Activated CD4-positive, alpha-beta T cell treated with anti-CD3 and anti-CD28 coated beads, Interleukin-2, amount 10 ng/mL, durations not matched to agents 7 days and 5 days (primary cell): Measurements from ENCODE around the gene NDUFB7. TPM values are rescaled to one million over a fixed set of nuclear protein-coding genes. Genes with fewer than 3 reads are reported as not detected.
"Not testable (repeated sequence)": the region's sequence is repeated elsewhere in the genome, so short reads cannot be mapped to it uniquely, and the experiment has no call there.

Source experiments
- CTCF ChIA-PET: fragments of 350-600 bp; sonication (Branson Sonifier 250); formaldehyde crosslinking; loops from one replicate; lab custom pipeline; 2021; ENCODE audit warnings: antibody characterized with exemption; lab: Charles Lee
- POLR2A ChIA-PET: fragments of 350-600 bp; sonication (Branson Sonifier 250); formaldehyde crosslinking; loops from one replicate; lab custom pipeline; 2021; ENCODE audit warnings: antibody characterized with exemption; lab: Charles Lee
- DNase-seq: peaks from one replicate; pipeline ENCODE4 v3.0.0-alpha.2; 2020
- H3K27ac Mint-ChIP-seq: one replicate; pipeline ENCODE4 v1.8.0; 2021; ENCODE audit warnings: mild to moderate bottlenecking, moderate library complexity, mixed read lengths
- H3K27me3 Mint-ChIP-seq: one replicate; pipeline ENCODE4 v1.8.0; 2021; ENCODE audit warnings: mixed read lengths
- H3K36me3 Mint-ChIP-seq: one replicate; pipeline ENCODE4 v1.8.0; 2021; ENCODE audit warnings: low read depth, mixed read lengths
- H3K4me1 Mint-ChIP-seq: one replicate; pipeline ENCODE4 v1.8.0; 2021; ENCODE audit warnings: mixed read lengths
- H3K4me3 Mint-ChIP-seq: one replicate; pipeline ENCODE4 v1.8.0; 2021; ENCODE audit warnings: mild to moderate bottlenecking, moderate library complexity, mixed read lengths
- H3K9me3 Mint-ChIP-seq: one replicate; pipeline ENCODE4 v1.8.0; 2021; ENCODE audit warnings: mixed read lengths
- total RNA-seq, 2 experiments: library from RNA; stranded (reverse); gene quantifications; one replicate each; pipeline ENCODE4 v1.2.3, GENCODE V29; 2021

The NDUFB7 gene
- total RNA-seq, 2 experiments from 2014 or later, result 121 to 123 TPM

DNA sequence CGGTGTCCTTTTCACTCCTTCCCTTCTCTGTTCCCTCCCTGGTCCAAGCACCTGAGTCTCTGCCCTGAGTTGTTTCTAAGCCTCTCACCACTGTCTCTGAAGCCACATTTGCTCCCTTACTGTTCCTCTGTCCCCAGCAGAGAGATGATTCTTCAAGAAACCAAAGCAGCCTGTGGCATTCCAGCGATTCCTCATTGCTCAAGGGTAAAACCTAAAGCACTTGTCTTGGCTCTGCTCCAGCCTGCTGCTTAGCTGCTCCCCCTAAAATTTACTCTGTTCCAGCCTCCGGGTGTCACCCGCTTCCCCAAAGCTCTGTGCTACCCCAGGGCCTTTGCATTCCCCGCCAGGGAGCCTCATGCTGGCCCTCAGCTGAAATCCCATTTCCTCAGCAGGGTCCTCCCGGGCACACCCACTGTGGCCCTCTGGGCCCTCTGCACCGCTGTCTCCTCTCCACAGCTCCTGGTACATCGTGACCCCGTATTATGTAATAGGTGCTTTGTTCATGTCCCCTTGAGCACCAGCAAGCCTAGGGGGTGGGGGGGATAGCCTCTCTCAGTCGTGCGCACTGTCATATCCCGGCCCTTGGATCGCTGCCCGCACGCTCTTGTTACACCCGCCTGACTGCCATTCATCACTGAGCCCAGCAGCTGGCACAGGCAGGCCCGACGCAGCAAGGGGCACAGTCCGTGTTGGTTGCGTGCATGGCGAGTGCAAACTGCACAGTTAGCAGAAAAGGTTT is 26.7 kb downstream of the NDUFB7 start:
- Mint-ChIP-seq H3K27ac (no peak overlapping the region), H3K9me3 (no peaks in the 10 kb centered on the region), H3K4me3 (no peak overlapping the region), H3K4me1 (peaks cover 23% of the 10 kb centered on the region), H3K27me3 (no peaks in the 10 kb centered on the region), H3K36me3 (peaks cover 17% of the 10 kb centered on the region)
- CTCF ChIA-PET, result interaction anchor here (0.6 to 1.6 kb wide), 4 partner anchors 11 to 48 kb away, joined by 3 to 5 read pairs (median 3); no protein-coding TSS in a partner anchor
- POLR2A ChIA-PET, result no interaction called here
- no peak for DNase-seq

- Mint-ChIP-seq H3K27me3 (no peaks in the 10 kb centered on the region), H3K27ac (no peak overlapping the region), H3K4me3 (no peak overlapping the region), H3K36me3 (peaks cover 17% of the 10 kb centered on the region), H3K9me3 (no peaks in the 10 kb centered on the region), H3K4me1 (peaks cover 25% of the 10 kb centered on the region)
- DNase-seq, result no peak
- CTCF ChIA-PET, result interaction anchor here (1.6 kb wide), 1 partner anchor 13 kb away, joined by 5 read pairs; no protein-coding TSS in a partner anchor
- POLR2A ChIA-PET, result no interaction called here
Measured at GRCh38 chr19:14544047-14544446, 27.8 kb downstream of the NDUFB7 start.

DNA sequence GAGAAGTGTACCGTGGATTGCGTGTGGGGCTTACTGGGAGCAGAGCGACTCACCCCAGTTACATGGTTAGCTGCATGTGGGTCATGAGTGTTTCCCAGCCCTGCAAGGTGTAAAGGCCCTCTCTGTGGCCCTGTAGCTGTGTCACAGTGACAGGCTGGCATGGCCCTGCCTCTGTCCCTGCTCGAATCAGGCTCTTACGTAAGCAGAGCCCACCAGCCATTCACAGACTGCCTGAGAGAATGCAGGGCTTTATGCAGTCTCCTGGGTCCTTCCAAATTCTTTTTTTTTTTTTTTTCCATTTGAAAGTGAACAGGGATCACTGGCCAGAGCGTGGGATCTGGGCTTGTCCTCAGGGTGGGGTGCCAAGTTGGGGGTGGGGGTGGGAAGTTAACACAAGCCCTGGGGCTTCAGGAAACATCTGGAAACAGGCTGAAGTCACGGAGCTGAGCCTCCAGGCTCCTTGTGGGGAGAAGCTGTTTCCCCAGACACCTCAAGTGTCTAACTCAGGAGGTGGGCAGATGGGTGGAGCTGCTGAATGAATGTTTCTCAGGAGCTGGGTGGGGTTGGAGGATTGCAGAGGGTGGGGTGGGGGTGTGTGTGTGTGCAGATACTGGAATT is 29.0 kb downstream of the NDUFB7 start:
- ChIA-PET POLR2A (no interaction called here), CTCF (interaction anchor here (1.2 kb wide), 2 partner anchors 11 to 30 kb away, joined by 3 to 5 read pairs; no protein-coding TSS in a partner anchor)
- H3K9me3 Mint-ChIP-seq, result no peaks in the 10 kb centered on the region
- H3K36me3 Mint-ChIP-seq, result peaks cover 8% of the 10 kb centered on the region
- no peak overlapping the region for H3K27ac Mint-ChIP-seq
- DNase-seq, result no peak
- H3K4me1 Mint-ChIP-seq, result peaks cover 23% of the 10 kb centered on the region
- H3K4me3 Mint-ChIP-seq, result no peak overlapping the region
- H3K27me3 Mint-ChIP-seq, result no peaks in the 10 kb centered on the region

DNA sequence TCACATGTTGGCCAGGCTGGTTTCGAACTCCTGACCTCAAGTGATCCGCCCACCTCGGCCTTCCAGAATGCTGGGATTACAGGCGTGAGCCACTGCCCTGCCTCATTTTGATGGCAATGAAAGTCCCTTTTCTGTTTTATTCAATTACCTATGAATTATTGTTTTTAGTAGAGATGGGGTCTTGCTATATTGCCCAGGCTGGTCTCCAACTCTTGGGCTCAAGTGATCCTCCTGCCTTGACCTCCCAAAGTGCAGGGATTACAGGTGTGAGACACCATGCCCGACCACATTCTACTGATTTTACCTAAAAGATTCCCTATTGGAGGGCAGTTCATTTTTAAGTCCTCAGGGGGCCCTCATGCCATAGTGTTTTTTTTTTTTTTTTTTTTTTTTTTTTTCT is 29.9 kb downstream of the NDUFB7 start:
- H3K27ac Mint-ChIP-seq, H3K27me3 Mint-ChIP-seq, H3K4me3 Mint-ChIP-seq, DNase-seq, POLR2A ChIA-PET, H3K9me3 Mint-ChIP-seq, H3K36me3 Mint-ChIP-seq: not testable (repeated sequence)
- H3K4me1 Mint-ChIP-seq, result peaks cover 25% of the 10 kb centered on the region
- CTCF ChIA-PET, result interaction anchor here (0.7 kb wide), 1 partner anchor 131 kb away, joined by 3 read pairs; no protein-coding TSS in a partner anchor

DNA sequence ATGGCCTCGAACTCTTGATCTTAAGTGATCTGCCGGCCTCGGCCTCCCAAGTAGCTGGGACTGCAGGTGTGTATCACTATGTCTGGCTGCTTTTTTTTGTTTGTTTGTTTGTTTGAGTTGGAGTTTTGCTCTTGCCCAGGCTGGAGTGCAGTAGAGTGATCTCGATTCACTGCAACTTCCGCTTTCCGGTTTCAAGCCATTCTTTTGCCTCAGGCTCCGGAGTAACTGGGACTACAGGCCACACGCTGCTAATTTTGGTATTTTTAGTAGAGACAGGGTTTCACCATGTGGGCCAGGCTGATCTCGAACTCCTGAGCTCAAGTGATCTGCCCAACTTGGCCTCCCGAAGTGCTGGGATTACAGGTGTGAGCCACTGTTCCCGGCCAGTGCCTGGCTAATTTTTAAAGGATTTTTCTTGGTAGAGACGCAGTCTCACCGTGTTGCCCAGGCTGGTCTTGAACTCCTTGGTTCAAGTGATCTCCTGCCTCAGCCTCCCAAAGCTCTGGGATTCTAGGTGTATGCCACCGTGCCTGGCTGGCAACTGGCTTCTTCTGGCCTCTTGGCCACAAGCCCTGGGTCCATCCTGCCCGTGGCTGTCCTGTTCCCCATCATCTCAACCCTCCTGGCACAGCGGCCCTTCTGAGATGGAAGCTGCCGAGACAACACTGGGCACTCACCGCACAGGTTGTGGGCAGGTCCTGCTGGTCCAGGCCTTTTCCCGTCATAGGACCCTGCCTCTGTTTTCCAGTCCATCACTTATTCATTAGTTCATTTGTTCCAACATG is 30.9 kb downstream of the NDUFB7 start:
- CTCF ChIA-PET, result interaction anchor here (0.6 kb wide), 1 partner anchor 16 kb away, joined by 4 read pairs; no protein-coding TSS in a partner anchor
- peaks cover 8% of the 10 kb centered on the region for H3K36me3 Mint-ChIP-seq
- peaks cover 24% of the 10 kb centered on the region for H3K4me1 Mint-ChIP-seq
- POLR2A ChIA-PET, result no interaction called here
- no peak overlapping the region for H3K4me3 Mint-ChIP-seq
- H3K27ac Mint-ChIP-seq, result no peak overlapping the region
- no peaks in the 10 kb centered on the region for H3K9me3 Mint-ChIP-seq
- H3K27me3 Mint-ChIP-seq, result no peaks in the 10 kb centered on the region
- no peak for DNase-seq

GRCh38 chr19:14536926-14537692 is 34.8 kb downstream of the NDUFB7 start:
- CTCF ChIA-PET, result interaction anchor here (0.6 to 1.8 kb wide), 2 partner anchors 13 to 17 kb away, joined by 3 to 4 read pairs; no protein-coding TSS in a partner anchor
- POLR2A ChIA-PET, result no interaction called here
- Mint-ChIP-seq H3K4me1 (peaks cover 26% of the 10 kb centered on the region), H3K27ac (peak overlapping the region; percentile 25), H3K27me3 (no peaks in the 10 kb centered on the region), H3K9me3 (no peaks in the 10 kb centered on the region), H3K36me3 (peaks cover 15% of the 10 kb centered on the region), H3K4me3 (no peak overlapping the region)
- DNase-seq, result peak; percentile 68

DNA sequence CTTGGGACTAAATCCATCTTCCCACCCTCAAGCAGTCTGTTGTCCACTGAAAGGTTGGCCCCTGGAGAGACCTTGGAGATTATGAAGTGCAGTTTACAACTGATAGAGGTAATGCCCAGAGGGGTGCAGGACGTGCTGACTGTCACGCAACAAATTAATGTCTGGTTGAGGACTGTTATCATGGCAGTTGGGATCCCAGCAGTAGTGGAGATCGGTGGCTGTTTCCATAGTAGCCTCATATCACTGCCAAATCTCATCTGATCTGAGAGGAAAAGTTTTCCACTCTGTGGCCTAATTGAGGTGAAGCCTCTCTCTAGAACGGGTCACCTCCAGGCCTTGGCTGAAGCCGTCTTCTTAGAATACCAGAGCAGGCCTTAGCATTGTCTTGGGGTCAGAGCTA is 38.4 kb downstream of the NDUFB7 start:
- Mint-ChIP-seq H3K36me3 (peaks cover 14% of the 10 kb centered on the region), H3K4me1 (peaks cover 39% of the 10 kb centered on the region), H3K27ac (no peak overlapping the region), H3K27me3 (no peaks in the 10 kb centered on the region), H3K4me3 (no peak overlapping the region), H3K9me3 (no peaks in the 10 kb centered on the region)
- DNase-seq, result no peak
- ChIA-PET POLR2A (no interaction called here), CTCF (no interaction called here)

DNA sequence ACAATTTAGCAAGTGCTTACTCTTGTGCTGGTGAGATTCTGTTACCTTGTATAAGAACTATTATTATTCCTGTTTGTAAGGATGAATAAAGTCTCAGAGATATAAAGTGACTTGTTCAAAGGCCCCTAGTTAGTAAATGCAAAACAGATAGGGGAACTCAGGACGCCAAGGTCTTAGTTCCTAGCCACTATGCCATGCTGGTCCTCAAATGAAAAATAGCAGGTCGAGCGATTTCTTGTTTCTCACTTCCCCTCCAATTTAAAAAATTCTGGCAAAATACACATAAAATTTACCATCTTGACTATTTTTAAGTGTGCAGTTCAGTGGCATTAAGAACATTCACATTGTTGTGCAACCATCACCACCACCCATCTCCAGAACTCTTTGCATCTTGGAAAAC is 41.4 kb downstream of the NDUFB7 start:
- H3K27ac Mint-ChIP-seq, result peak overlapping the region; percentile 54
- no peak for DNase-seq
- no peaks in the 10 kb centered on the region for H3K9me3 Mint-ChIP-seq
- H3K4me1 Mint-ChIP-seq, result peaks cover 40% of the 10 kb centered on the region
- POLR2A ChIA-PET, result no interaction called here
- no peaks in the 10 kb centered on the region for H3K27me3 Mint-ChIP-seq
- H3K36me3 Mint-ChIP-seq, result peaks cover 16% of the 10 kb centered on the region
- CTCF ChIA-PET, result no interaction called here
- H3K4me3 Mint-ChIP-seq, result peak overlapping the region; percentile 81

DNA sequence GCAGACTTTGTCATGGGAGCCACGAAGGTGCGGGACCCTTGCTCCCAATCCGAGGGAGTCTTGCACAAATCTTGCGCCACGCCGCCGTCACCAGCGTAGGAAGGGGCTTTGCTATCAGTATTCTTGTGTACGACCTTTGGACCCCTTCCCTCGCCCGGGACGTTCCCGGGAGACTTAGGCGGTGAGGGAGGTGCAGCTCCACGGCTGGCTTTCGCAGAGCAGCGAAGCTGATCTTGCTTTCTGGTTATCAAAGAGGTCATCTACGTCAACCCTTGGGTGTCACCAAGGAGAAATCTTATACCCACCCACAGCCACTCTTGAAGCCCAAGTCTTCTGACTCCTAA is 41.9 kb downstream of the NDUFB7 start:
- no peaks in the 10 kb centered on the region for H3K27me3 Mint-ChIP-seq
- ChIA-PET POLR2A (no interaction called here), CTCF (no interaction called here)
- peaks cover 16% of the 10 kb centered on the region for H3K36me3 Mint-ChIP-seq
- H3K27ac Mint-ChIP-seq, result peak overlapping the region; percentile 95
- H3K4me1 Mint-ChIP-seq, result peaks cover 40% of the 10 kb centered on the region
- H3K9me3 Mint-ChIP-seq, result no peaks in the 10 kb centered on the region
- DNase-seq, result peak; percentile 37
- H3K4me3 Mint-ChIP-seq, result peak overlapping the region; percentile 81

DNA sequence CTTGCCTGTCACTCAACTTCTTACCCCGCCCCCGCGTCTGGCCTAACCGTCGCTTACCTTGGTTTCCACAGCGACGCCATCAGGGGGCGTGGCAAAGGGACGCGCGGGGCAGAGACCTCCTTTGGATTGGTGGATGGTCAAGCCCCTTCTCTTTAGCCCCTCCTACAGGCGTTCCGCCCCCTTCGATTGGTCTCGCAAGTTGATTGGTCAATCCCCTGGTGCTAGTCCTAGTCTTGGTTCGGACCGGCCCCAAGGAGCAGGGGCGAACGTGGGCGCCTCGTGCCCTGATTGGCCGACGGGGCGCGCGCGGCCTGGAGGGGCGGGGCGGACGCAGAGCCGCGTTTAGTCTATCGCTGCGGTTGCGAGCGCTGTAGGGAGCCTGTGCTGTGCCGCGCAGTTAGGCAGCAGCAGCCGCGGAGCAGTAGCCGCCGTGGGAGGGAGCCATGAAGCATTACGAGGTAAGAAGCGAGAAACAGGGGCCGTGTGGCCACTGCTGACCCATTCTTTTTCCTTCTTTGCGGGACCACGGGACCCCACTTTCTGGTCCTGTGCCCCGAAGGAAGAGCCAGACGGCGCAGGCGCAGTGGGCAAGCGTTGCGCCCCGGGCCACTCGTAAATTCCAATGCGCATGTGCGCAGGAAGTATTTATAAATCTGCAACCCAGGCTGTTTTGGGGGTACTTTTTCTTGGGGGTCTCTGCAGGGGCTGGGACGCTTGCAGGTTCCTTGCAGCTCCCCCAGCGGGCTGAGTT is 42.4 kb downstream of the NDUFB7 start, which contains the start of gene TECR:
TSS of gene TECR (plus strand) at position 341 of the 751 bp plus-strand sequence. CDS start at position 444, 103 bp downstream.
- H3K27me3 Mint-ChIP-seq, result no peaks in the 10 kb centered on the region

DNA sequence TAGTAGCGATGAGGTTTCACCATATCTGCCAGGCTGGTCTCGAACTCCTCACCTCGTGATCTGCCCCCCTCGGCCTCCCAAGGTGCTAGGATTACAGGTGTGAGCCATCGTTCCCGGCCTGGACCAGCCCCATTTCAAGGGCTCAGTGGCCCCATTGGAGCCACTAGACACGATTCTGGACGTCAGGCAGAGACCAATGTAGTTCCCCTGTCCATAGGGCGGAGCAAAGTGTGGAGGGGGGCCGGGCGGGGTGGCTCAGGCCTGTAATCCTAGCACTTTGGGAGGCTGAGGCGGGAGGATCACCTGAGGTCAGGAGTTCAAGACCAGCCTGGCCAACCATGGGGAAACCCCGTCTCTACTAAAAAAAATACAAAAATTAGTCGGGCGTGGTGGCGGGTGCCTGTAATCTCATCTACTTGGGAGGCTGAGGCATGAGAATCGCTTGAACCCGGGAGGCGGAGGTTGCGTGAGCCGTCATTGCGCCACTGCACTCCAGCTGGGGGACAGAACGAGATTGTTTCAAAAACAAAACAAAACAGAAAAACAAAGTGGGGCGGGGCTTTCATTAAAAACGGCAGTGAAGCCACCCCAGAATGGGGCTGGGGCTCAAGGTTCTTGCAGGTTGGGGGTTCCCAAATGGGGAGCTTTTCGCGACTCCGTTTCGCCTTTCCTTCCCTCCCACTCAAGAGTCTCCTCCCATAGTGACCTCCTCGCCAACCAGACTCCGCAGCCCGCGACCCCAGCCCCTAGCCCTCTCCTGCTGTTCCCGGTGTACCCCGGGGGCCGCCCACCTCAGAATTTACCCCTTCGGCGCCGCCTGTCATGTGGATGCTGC is 43.2 kb downstream of the NDUFB7 start:
- no peak for DNase-seq
- peak overlapping the region; percentile 81 for H3K4me3 Mint-ChIP-seq
- peaks cover 46% of the 10 kb centered on the region for H3K4me1 Mint-ChIP-seq
- ChIA-PET POLR2A (no interaction called here), CTCF (interaction anchor here (1.2 kb wide), 1 partner anchor 11 kb away, joined by 4 read pairs; the partner anchor contains the start of gene DNAJB1)
- no peaks in the 10 kb centered on the region for H3K9me3 Mint-ChIP-seq
- peak overlapping the region; percentile 95 for H3K27ac Mint-ChIP-seq
- H3K27me3 Mint-ChIP-seq, result no peaks in the 10 kb centered on the region
- H3K36me3 Mint-ChIP-seq, result peaks cover 16% of the 10 kb centered on the region

More for the DNA sequence above, 42.4 kb downstream of the NDUFB7 start, which contains the start of gene TECR:
- H3K27ac Mint-ChIP-seq, result peak within 1 kb of the TSS; percentile 95
- CTCF ChIA-PET, result no interaction called here
- H3K9me3 Mint-ChIP-seq, result no peaks in the 10 kb centered on the region
- POLR2A ChIA-PET, result no interaction called here
- H3K36me3 Mint-ChIP-seq, result peaks cover 16% of the 10 kb centered on the region
- H3K4me3 Mint-ChIP-seq, result peak within 1 kb of the TSS; percentile 81
- peak; percentile 100 for DNase-seq
- peaks cover 40% of the 10 kb centered on the region for H3K4me1 Mint-ChIP-seq
